WTC11 (cell line): ENCODE data around the gene SMARCD2. TPM values are rescaled to one million over a fixed set of nuclear protein-coding genes. Genes with fewer than 3 reads are reported as not detected.

Source experiments
- ATAC-seq: fragments of 200-7000 bp; cut with Tn5 transposase; 2 replicates; pipeline ENCODE4 v1.10.0; 2021; ENCODE audit warnings: mild to moderate bottlenecking, moderate library complexity
- CTCF ChIA-PET: fragments of 300-600 bp; sonication (Branson Sonifier 250); formaldehyde crosslinking; loops from one replicate; lab custom pipeline; 2021; ENCODE audit warnings: antibody characterized with exemption; lab: Charles Lee
- POLR2A ChIA-PET: fragments of 350-600 bp; sonication (Branson Sonifier 250); formaldehyde crosslinking; loops from one replicate; lab custom pipeline; 2021; ENCODE audit warnings: antibody characterized with exemption; lab: Charles Lee
- DNase-seq: peaks from one replicate; pipeline ENCODE4 v3.0.0; 2021; ENCODE audit warnings: low spot score
- H3K27ac Mint-ChIP-seq: 2 replicates; pipeline ENCODE4 v1.8.0; 2021; ENCODE audit warnings: mixed read lengths
- H3K27me3 Mint-ChIP-seq: 2 replicates; pipeline ENCODE4 v1.8.0; 2021; ENCODE audit warnings: low read depth, mild to moderate bottlenecking, moderate library complexity, mixed read lengths
- H3K36me3 Mint-ChIP-seq: 2 replicates; pipeline ENCODE4 v1.8.0; 2021; ENCODE audit warnings: mixed read lengths
- H3K4me1 Mint-ChIP-seq: 2 replicates; pipeline ENCODE4 v1.8.0; 2022; ENCODE audit warnings: mixed read lengths
- H3K4me3 Mint-ChIP-seq: 2 replicates; pipeline ENCODE4 v1.8.0; 2021; ENCODE audit warnings: mild to moderate bottlenecking, moderate library complexity, mixed read lengths
- H3K9me3 Mint-ChIP-seq: 2 replicates; pipeline ENCODE4 v1.8.0; 2021; ENCODE audit warnings: mixed read lengths
- AR ChIP-seq: fragments of 250-450 bp; sonication (Bioruptor Pico); IDR thresholded peaks from 2 replicates; pipeline ENCODE4 v1.9.0; 2021; ENCODE audit warnings: mild to moderate bottlenecking
- CREB1 ChIP-seq: sonication (generic); formaldehyde crosslinking; IDR thresholded peaks from 2 replicates; pipeline ENCODE4 v1.8.0; 2023; ENCODE audit warnings: mild to moderate bottlenecking, missing genetic modification reagents
- E2F4 ChIP-seq: sonication (generic); formaldehyde crosslinking; IDR thresholded peaks from 2 replicates; pipeline ENCODE4 v1.8.1; 2022; ENCODE audit warnings: low read depth, mild to moderate bottlenecking, moderate library complexity, missing genetic modification reagents, borderline replicate concordance
- GABPB1 ChIP-seq: sonication (generic); formaldehyde crosslinking; IDR thresholded peaks from 2 replicates; pipeline ENCODE4 v1.8.1; 2023; ENCODE audit warnings: mild to moderate bottlenecking, missing genetic modification reagents
- HMGA2 ChIP-seq: fragments of 250-450 bp; sonication (Bioruptor Pico); IDR thresholded peaks from 2 replicates; pipeline ENCODE4 v1.4.0; 2021; ENCODE audit warnings: mild to moderate bottlenecking, moderate library complexity
- IRF2 ChIP-seq: sonication (generic); formaldehyde crosslinking; IDR thresholded peaks from 2 replicates; pipeline ENCODE4 v1.8.0; 2022; ENCODE audit warnings: low read depth, missing genetic modification reagents, borderline replicate concordance
- MXD4 ChIP-seq: fragments of 250-450 bp; sonication (Bioruptor Pico); IDR thresholded peaks from 2 replicates; pipeline ENCODE4 v1.8.0; 2021; ENCODE audit warnings: mild to moderate bottlenecking, moderate library complexity, borderline replicate concordance
- OVOL2 ChIP-seq: fragments of 250-450 bp; sonication (Bioruptor Pico); IDR thresholded peaks from 2 replicates; pipeline ENCODE4 v1.9.0; 2021; ENCODE audit warnings: mild to moderate bottlenecking, borderline replicate concordance
- ZBTB43 ChIP-seq: sonication (generic); formaldehyde crosslinking; IDR thresholded peaks from 2 replicates; pipeline ENCODE4 v1.8.1; 2023; ENCODE audit warnings: mild to moderate bottlenecking, missing genetic modification reagents
- ZNF138 ChIP-seq: sonication (generic); formaldehyde crosslinking; conservative IDR thresholded peaks from 2 replicates; pipeline ENCODE4 v1.8.1; 2022; ENCODE audit warnings: mild to moderate bottlenecking, moderate library complexity, missing genetic modification reagents
- ZNF416 ChIP-seq: fragments of 250-450 bp; sonication (Bioruptor Pico); IDR thresholded peaks from 2 replicates; pipeline ENCODE4 v1.9.0; 2021; ENCODE audit warnings: mild to moderate bottlenecking, inconsistent platforms
- ZNF425 ChIP-seq: fragments of 250-450 bp; sonication (Bioruptor Pico); conservative IDR thresholded peaks from 2 replicates; pipeline ENCODE4 v1.9.0; 2021; ENCODE audit warnings: mild to moderate bottlenecking
- ZNF512 ChIP-seq: sonication (generic); formaldehyde crosslinking; IDR thresholded peaks from 2 replicates; pipeline ENCODE4 v1.8.1; 2022; ENCODE audit warnings: missing genetic modification reagents, borderline replicate concordance
- ZNF671 ChIP-seq: fragments of 250-450 bp; sonication (Bioruptor Pico); IDR thresholded peaks from 2 replicates; pipeline ENCODE4 v1.8.0; 2021; ENCODE audit warnings: mild to moderate bottlenecking
- total RNA-seq: library from RNA; stranded (reverse); gene quantifications from 3 replicates; pipeline ENCODE4 v1.2.3, GENCODE V29; 2021
- TF ChIP-seq, protein P1 (sequence below): fragments of 200-600 bp; IDR thresholded peaks from 2 replicates; pipeline ENCODE4 v1.8.0; 2022; ENCODE audit warnings: antibody characterized with exemption

SMARCD2 gene
- total RNA-seq, 1 experiment from 2014 or later, result 106 TPM

- peaks cover 25% of the 10 kb centered on the region for H3K4me1 Mint-ChIP-seq
- TF ChIP-seq, protein P1, sequence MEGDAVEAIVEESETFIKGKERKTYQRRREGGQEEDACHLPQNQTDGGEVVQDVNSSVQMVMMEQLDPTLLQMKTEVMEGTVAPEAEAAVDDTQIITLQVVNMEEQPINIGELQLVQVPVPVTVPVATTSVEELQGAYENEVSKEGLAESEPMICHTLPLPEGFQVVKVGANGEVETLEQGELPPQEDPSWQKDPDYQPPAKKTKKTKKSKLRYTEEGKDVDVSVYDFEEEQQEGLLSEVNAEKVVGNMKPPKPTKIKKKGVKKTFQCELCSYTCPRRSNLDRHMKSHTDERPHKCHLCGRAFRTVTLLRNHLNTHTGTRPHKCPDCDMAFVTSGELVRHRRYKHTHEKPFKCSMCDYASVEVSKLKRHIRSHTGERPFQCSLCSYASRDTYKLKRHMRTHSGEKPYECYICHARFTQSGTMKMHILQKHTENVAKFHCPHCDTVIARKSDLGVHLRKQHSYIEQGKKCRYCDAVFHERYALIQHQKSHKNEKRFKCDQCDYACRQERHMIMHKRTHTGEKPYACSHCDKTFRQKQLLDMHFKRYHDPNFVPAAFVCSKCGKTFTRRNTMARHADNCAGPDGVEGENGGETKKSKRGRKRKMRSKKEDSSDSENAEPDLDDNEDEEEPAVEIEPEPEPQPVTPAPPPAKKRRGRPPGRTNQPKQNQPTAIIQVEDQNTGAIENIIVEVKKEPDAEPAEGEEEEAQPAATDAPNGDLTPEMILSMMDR, result 0 out of 2 replicates have a peak, but pooled peaks have one; percentile 9
- TF ChIP-seq ZNF416 (CRISPR knock-in tag), result no peak
- TF ChIP-seq, all 79 proteins: peak for 1
- Mint-ChIP-seq H3K9me3 (no peaks in the 10 kb centered on the region), H3K36me3 (peaks cover 54% of the 10 kb centered on the region), H3K27ac (peak overlapping the region; percentile 79), H3K4me3 (no peak overlapping the region), H3K27me3 (no peaks in the 10 kb centered on the region)
- DNase-seq, result no peak
- ATAC-seq, result no peak
- ChIA-PET POLR2A (no interaction called here), CTCF (interaction anchor here (1.1 kb wide), 1 partner anchor 13 kb away, joined by 4 read pairs; no protein-coding TSS in a partner anchor)
Measured at GRCh38 chr17:63835167-63835720, 7.2 kb downstream of the SMARCD2 start.

DNA sequence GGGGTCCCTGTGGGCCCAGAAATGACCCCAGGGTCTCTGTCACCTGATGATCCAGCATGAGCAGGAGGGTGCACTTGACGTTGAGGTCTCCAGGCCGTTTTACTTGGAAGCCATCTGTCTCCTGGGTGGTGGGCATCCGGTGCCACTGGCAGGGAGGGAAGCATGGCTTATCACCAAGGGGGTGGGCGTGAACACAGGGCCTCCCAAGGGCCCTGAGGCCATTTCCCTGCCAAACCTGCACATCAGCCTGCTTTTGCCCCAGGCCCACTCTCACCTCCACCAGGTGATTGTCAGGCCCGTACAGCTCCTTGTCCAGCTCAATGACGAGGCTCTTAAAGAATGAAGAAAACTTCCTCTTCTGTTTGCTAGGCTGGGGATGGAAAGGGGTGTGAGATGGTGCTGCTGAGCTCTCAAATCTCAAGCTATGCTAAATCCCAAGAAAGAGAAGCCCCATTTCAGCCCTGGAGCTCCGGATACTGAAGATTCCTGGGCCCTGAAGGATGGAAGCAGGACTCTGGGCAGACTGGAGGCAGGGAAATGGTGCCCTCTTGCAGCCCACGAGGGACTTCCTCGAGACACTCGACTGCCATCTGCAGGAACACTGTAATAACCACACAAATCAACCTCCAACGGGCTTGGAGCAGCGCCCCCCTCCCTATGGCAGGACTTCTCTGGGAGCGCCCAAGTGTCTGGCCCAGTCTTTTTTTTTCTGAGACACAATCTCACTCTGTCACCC, 7.9 kb downstream of the SMARCD2 start:
- POLR2A ChIA-PET, result no interaction called here
- H3K36me3 Mint-ChIP-seq, result peaks cover 61% of the 10 kb centered on the region
- H3K4me1 Mint-ChIP-seq, result peaks cover 23% of the 10 kb centered on the region
- no peaks in the 10 kb centered on the region for H3K9me3 Mint-ChIP-seq
- no peak overlapping the region for H3K4me3 Mint-ChIP-seq
- CTCF ChIA-PET, result interaction anchor here (0.7 to 1.5 kb wide), 4 partner anchors 8 to 16 kb away, joined by 4 to 6 read pairs (median 4); partner anchors contain the start of gene SMARCD2
- TF ChIP-seq ZNF512 (CRISPR knock-in tag), result no peak
- TF ChIP-seq MXD4, result no peak
- no peak for TF ChIP-seq ZNF671 (CRISPR knock-in tag)
- no peak for TF ChIP-seq HMGA2 (CRISPR knock-in tag)
- TF ChIP-seq, protein P1, result peak; percentile 18; the same call in 1 of the 2 replicates
- no peak for TF ChIP-seq OVOL2
- H3K27me3 Mint-ChIP-seq, result no peaks in the 10 kb centered on the region
- DNase-seq, result peak; percentile 70
- peak overlapping the region; percentile 79 for H3K27ac Mint-ChIP-seq
- peak; percentile 74 for ATAC-seq

- Mint-ChIP-seq H3K4me1 (peaks cover 16% of the 10 kb centered on the region), H3K27me3 (no peaks in the 10 kb centered on the region), H3K36me3 (peaks cover 67% of the 10 kb centered on the region), H3K9me3 (no peaks in the 10 kb centered on the region), H3K27ac (peak overlapping the region; percentile 70), H3K4me3 (no peak overlapping the region)
- CTCF ChIA-PET, result interaction anchor here (0.7 to 1.5 kb wide), 4 partner anchors 9 to 15 kb away, joined by 4 to 6 read pairs (median 4); partner anchors contain the start of gene SMARCD2
- DNase-seq, result no peak
- POLR2A ChIA-PET, result no interaction called here
- ATAC-seq, result no peak
- TF ChIP-seq GABPB1 (CRISPR knock-in tag) (no peak), AR (CRISPR knock-in tag) (no peak), IRF2 (CRISPR knock-in tag) (no peak), ZNF138 (CRISPR knock-in tag) (no peak), CREB1 (no peak), ZNF425 (no peak), ZBTB43 (CRISPR knock-in tag) (no peak), ZNF416 (CRISPR knock-in tag) (no peak), E2F4 (CRISPR knock-in tag) (no peak)
Measured at GRCh38 chr17:63833741-63834373, 8.6 kb downstream of the SMARCD2 start.
